ENCODE data around the gene ATG9B. TPM values are rescaled to one million over a fixed set of nuclear protein-coding genes. Genes with fewer than 3 reads are reported as not detected.
A peak's percentile ranks its signal among the peaks of the same experiment; 100 is the strongest.

The ATG9B gene
- total RNA-seq, result under 0.01 and 0.26 TPM in 2 replicates

- no peak for FAIRE-seq
- TF ChIP-seq, protein P1, sequence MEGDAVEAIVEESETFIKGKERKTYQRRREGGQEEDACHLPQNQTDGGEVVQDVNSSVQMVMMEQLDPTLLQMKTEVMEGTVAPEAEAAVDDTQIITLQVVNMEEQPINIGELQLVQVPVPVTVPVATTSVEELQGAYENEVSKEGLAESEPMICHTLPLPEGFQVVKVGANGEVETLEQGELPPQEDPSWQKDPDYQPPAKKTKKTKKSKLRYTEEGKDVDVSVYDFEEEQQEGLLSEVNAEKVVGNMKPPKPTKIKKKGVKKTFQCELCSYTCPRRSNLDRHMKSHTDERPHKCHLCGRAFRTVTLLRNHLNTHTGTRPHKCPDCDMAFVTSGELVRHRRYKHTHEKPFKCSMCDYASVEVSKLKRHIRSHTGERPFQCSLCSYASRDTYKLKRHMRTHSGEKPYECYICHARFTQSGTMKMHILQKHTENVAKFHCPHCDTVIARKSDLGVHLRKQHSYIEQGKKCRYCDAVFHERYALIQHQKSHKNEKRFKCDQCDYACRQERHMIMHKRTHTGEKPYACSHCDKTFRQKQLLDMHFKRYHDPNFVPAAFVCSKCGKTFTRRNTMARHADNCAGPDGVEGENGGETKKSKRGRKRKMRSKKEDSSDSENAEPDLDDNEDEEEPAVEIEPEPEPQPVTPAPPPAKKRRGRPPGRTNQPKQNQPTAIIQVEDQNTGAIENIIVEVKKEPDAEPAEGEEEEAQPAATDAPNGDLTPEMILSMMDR (IDR thresholded peaks at IDR 0.05; ENCODE audit: insufficient read depth, low read length, severe bottlenecking), result no peak
- Histone ChIP-seq H3K27me3 (ENCODE audit: control insufficient read depth, insufficient read depth, low read length) (no peaks in the 10 kb centered on the region), H3K36me3 (ENCODE audit: control insufficient read depth, insufficient read depth, low read length) (no peaks in the 10 kb centered on the region), H3K4me3 (ENCODE audit: low read depth, low read length) (no peak within 1 kb of the TSS)
- DNase-seq (ENCODE audit: low read depth), result peak; percentile 42
Measured at GRCh38 chr7:151024435-151025056, at the start of gene ATG9B. Gene ATG9B, minus strand, starts transcription at chr7:151024494. Its CDS starts 71 bp downstream, at chr7:151024423.

DNA sequence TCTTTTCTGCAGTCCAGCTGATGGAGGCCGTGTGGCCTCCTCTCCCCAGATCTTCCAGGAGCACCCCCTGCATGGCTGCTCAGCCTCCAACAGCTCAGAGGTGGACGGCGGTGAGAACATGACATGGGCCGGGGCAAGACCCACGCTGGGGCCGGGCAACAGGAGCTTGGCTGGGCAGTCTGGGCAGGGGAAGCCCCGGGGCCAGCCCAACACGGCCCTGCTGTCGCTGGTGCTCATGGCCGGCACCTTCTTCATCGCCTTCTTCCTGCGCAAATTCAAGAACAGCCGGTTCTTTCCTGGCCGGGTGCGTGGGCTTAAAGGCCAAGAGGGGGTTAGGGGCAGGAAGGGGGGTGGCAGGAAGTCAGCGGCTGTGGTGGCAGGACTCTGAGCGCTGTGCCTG lies 49.7 kb upstream of the ATG9B start:
- Histone ChIP-seq H3K4me3 (ENCODE audit: low read depth, low read length) (no peak overlapping the region), H3K36me3 (ENCODE audit: control insufficient read depth, insufficient read depth, low read length) (peaks cover 40% of the 10 kb centered on the region), H3K27me3 (ENCODE audit: control insufficient read depth, insufficient read depth, low read length) (no peaks in the 10 kb centered on the region)
- FAIRE-seq (no peak), DNase-seq (ENCODE audit: low read depth) (no peak)
- TF ChIP-seq, protein P1 (IDR thresholded peaks at IDR 0.05; ENCODE audit: insufficient read depth, low read length, severe bottlenecking), result no peak

GRCh38 chr7:151071032-151071866 lies 47.0 kb upstream of the ATG9B start:
- H3K36me3 ChIP-seq (ENCODE audit: control insufficient read depth, insufficient read depth, low read length), result peaks cover 45% of the 10 kb centered on the region
- no peak overlapping the region for H3K4me3 ChIP-seq (ENCODE audit: low read depth, low read length)
- no peaks in the 10 kb centered on the region for H3K27me3 ChIP-seq (ENCODE audit: control insufficient read depth, insufficient read depth, low read length)
- FAIRE-seq (no peak), DNase-seq (ENCODE audit: low read depth) (no peak)
- TF ChIP-seq, protein P1 (IDR thresholded peaks at IDR 0.05; ENCODE audit: insufficient read depth, low read length, severe bottlenecking), result no peak

DNA sequence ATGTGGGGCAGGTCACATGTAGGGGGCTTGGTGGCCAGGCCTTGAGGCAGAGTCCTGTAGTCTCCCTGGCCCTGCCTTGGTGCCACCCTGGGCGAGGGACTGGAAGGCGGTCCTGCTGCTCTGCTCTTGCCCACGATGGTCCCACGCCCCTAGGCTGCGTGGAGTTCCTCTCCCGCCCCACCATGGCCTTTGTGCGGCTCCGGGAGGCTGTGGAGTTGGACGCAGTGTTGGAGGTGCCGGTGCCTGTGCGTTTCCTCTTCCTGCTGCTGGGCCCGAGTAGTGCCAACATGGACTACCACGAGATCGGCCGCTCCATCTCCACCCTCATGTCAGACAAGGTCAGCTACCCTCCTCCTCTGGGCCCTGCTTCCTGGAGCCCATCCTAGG lies 46.3 kb upstream of the ATG9B start:
- Histone ChIP-seq H3K27me3 (ENCODE audit: control insufficient read depth, insufficient read depth, low read length) (no peaks in the 10 kb centered on the region), H3K36me3 (ENCODE audit: control insufficient read depth, insufficient read depth, low read length) (peaks cover 45% of the 10 kb centered on the region), H3K4me3 (ENCODE audit: low read depth, low read length) (no peak overlapping the region)
- FAIRE-seq (no peak), DNase-seq (ENCODE audit: low read depth) (no peak)
- TF ChIP-seq, protein P1 (IDR thresholded peaks at IDR 0.05; ENCODE audit: insufficient read depth, low read length, severe bottlenecking), result no peak

DNA sequence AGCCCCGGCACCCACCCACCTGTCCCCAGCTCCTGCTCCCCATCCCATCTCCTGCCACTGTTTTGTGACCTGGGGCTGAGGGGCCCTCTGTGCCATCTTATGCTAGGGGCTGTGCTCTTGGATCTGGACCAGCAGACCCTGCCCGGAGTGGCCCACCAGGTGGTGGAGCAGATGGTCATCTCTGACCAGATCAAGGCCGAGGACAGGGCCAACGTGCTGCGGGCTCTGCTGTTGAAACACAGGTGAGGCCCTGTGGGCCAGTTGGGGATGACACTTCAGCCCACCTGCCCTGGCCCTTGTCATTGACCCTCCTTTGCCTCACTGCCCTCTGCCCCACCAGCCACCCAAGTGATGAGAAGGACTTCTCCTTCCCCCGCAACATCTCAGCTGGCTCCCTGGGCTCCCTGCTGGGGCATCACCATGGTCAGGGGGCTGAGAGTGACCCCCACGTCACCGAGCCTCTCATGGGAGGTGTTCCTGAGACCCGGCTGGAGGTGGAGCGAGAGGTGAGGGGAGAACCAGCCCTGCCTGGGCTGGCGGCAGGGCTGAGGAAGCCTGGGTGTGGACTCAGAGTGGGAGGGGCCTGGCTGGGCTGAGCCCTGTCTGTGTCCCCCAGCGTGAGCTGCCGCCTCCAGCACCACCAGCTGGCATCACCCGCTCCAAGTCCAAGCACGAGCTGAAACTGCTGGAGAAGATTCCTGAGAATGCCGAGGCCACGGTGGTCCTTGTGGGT lies 45.7 kb upstream of the ATG9B start:
- H3K4me3 ChIP-seq (ENCODE audit: low read depth, low read length), result no peak overlapping the region
- peaks cover 44% of the 10 kb centered on the region for H3K36me3 ChIP-seq (ENCODE audit: control insufficient read depth, insufficient read depth, low read length)
- H3K27me3 ChIP-seq (ENCODE audit: control insufficient read depth, insufficient read depth, low read length), result no peaks in the 10 kb centered on the region
- TF ChIP-seq, protein P1 (IDR thresholded peaks at IDR 0.05; ENCODE audit: insufficient read depth, low read length, severe bottlenecking), result no peak
- no peak for DNase-seq (ENCODE audit: low read depth)
- FAIRE-seq, result no peak

Data from bronchial epithelial cell (primary cell).